Right kidney (tissue), 1 donor: Measurements from ENCODE around the gene USP31.

Experiments used
- DNase-seq: peaks from one replicate; pipeline ENCODE4 v3.0.0-alpha.2; 2016

Gene USP31

GRCh38 chr16:23061669-23062068 lies 87.6 kb downstream of the USP31 start:
- DNase-seq, result no peak

GRCh38 chr16:23060458-23061320 lies 88.6 kb downstream of the USP31 start:
- DNase-seq, result peak; percentile 37

- DNase-seq, result no peak
Observed at GRCh38 chr16:23059433-23059832, 89.8 kb downstream of the USP31 start.

DNA sequence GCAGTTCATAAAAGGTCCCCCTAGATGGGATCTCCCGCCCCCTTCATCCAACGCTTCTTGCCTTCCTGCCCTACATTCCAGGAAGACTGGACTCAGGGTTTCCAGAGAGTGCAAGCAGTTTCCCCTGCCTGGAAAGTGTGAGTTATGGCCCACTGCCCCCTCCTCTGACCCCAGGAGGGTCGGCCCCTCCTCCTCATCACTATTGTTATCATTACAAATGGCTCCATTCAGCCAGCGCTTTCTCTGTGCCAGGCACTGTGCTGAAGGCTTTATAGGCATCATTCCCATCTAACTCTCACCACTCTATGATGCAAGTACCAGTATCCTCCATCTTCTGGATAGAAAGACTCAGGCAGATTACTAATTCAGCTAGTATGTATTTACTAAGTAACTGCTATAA lies 90.7 kb downstream of the USP31 start:
- DNase-seq, result no peak

- no peak for DNase-seq
Observed at GRCh38 chr16:23057013-23057596, 92.1 kb downstream of the USP31 start.

DNA sequence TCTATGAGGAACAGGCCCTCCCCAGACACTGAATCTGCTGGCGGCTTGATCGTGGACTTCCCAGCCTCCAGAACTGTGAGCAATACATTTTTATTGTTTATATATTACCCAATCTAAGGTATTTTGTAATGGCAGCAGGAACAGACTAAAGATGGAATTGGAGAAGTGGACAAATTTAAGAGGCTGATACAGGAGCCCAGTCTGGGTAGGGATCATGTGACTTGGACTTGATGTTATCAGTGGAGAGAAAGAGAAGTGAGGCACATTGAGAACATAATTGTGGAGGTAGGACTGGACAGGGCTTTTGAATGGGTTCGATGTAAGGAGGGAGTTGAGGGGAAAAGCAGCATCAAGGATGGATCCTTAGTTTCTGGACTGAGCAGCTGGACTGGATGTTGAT lies 93.8 kb downstream of the USP31 start:
- no peak for DNase-seq

- DNase-seq, result no peak
Observed at GRCh38 chr16:23052908-23053580, 96.2 kb downstream of the USP31 start.

GRCh38 chr16:23052221-23052620 lies 97.0 kb downstream of the USP31 start:
- no peak for DNase-seq

DNA sequence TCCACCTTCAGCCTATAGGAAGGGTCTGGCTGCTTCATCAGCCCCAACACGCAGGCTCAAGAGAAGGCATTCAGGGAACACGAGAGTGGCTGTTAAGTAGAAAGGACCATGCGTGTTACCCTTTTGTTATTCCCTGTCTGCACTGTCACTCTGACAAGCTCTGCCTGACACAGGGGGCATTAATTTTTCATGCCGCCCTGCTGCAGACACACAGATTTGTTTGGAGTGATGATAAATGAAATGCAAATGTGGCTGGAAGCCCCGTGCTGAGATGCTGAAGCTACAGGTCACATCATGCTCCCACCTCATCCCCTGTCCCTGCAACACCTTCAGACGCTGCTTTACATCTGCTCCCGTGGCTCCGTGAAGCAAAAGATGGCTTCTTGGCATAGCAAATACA lies 97.7 kb downstream of the USP31 start:
- no peak for DNase-seq

DNA sequence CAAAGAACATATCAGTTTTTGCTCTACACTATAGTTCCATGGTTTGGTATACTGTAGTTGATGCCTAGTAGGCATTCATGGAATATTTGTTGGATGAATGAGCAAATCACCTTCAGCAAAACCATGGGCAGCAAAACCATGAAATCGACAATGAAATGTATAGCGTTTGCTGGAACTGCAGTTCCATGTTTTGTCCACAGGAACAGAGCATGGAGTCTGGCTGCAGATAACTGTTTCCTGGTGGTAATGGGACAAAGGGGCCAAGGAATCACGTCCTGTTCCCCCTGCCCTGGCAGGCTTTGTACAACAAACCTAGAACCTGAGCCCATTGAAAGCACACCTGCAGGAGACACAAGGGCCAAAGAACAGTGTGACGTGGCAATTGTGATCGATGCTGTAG lies 101.1 kb downstream of the USP31 start:
- no peak for DNase-seq

GRCh38 chr16:23045025-23045424 lies 104.2 kb downstream of the USP31 start:
- DNase-seq, result no peak

DNA sequence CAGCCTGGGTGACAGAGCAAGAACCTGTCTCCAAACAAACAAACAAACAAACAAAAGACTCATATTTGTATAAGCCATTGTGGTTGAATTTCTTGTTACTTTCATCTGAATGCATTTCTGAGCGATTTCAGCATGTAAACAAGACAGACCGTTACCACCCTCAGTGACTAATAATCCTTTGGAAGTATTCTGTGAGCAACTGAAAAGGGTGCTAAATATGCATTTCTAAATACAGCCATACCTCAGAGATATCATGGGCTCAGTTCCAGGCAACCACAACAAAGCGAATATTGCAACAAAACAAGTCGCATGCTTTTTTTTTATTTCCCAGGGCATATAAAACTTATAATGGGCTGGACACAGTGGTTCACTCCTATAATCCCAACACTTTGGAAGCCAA lies 109.0 kb downstream of the USP31 start:
- no peak for DNase-seq

DNA sequence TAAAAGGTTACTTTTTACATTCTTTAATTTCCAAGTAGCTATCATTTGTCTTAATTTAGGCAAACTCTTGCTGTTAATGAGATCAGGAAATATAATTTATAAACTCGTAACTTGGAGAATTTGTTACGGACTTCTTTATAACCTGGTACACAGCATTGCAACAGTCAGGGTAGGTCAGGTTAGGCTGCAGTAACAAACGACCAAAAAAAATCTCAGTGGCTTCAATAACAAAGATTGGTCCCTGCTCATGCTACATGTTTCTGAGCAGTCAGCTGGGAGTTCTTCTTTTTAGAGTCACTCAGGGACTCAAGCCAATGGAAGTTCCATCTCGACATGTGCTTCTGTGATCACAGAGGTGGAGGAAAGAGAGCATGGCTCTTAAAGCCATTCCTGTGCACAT lies 110.1 kb downstream of the USP31 start:
- DNase-seq, result no peak

DNA sequence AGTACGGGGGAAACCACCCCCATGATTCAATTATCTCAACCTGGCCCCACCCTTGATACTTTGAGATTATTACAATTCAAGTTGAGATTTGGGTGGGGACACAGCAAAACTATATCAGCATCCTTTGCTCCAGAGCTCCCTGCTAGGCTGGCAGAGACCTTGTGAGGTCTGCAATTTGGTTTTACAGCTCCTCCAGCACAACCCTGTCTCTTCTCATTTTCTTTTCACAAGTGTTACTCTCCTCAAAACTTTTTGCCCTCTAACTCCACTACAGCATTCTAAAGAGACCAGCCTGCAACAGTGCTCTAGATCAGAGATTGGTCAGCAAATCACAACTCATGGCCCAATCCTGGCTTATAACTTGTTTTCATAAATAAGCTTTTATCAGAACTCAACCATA lies 114.0 kb downstream of the USP31 start:
- DNase-seq, result no peak

GRCh38 chr16:23031508-23032098 lies 117.6 kb downstream of the USP31 start:
- peak; percentile 1 for DNase-seq

GRCh38 chr16:23029733-23030420 lies 119.4 kb downstream of the USP31 start:
- no peak for DNase-seq

DNA sequence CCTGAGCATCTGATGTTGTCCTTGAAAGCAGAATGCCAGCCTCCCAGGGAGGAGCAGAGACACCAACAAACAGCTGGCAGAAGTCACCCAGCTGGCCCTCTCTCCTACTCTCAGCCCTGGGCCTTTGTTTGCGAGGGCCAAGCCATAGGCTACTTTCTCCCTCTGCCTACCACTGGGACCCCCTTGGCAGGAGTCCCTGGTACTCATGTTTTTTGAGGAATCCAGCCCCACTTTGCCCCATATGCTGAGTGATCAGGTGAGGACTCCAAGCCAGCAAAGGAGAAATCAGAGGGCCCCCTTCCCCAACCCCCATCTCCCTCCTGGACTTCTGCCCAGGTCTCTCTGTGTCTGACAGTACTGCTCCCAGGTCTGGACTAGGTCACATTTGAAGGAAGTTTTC lies 121.9 kb downstream of the USP31 start:
- no peak for DNase-seq

DNA sequence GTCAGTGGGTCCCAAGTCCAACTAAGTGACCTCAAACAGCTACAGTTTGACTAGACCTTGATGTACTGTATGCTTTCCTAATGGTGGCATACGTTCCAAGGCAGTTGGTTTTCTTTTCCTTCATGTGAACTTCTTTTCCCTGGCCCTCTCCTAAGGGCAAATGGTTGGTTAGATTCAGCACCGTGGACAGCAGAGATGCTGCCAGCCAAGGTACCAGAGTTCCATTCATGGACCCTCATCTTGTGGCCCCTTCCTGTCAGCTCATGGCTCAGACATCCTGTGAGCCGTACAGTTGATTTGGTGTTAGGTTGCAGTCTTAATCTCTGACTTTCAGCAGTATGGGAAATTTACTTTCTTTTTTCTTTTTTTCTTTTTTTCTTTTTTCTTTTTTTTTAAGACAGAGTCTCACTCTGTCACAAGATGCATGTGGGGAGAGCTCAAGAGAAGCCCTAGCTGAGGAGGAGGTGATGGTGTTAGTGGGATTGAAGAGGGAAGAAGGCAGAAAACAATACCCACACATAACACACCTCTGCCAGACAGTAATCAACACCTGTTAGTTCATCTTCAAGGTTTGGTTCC lies 122.4 kb downstream of the USP31 start:
- peak; percentile 29 for DNase-seq

DNA sequence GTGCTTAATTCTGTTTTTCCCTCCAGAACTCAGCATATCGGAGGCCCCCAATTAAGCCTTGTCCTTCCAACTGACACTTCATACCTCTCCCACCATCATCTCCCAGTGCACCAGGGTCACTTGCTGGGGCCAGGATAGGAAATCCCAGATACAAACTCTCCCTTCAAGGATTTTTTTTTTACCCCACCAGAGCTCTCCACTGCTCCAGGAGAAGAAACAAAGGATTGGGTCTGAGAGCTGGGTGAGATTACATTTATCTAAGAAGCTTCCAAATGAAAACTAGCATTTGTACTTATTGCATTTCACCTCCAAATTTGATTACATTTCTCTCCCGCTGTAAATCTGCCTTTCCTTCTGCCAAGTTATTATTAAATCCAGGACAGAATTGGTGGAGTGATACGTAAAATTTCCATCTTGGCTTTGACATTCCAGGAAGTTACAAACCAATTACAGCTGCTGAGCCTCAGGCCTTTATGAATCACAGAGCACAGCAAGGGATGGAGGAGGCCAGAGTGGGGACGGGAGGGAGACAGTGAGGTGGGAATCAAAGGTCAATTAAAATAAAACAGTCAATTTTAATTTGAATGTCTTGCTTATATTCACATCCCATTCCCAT lies 123.5 kb downstream of the USP31 start:
- no peak for DNase-seq

- DNase-seq, result no peak
Observed at GRCh38 chr16:23024044-23024443, 125.2 kb downstream of the USP31 start.

DNA sequence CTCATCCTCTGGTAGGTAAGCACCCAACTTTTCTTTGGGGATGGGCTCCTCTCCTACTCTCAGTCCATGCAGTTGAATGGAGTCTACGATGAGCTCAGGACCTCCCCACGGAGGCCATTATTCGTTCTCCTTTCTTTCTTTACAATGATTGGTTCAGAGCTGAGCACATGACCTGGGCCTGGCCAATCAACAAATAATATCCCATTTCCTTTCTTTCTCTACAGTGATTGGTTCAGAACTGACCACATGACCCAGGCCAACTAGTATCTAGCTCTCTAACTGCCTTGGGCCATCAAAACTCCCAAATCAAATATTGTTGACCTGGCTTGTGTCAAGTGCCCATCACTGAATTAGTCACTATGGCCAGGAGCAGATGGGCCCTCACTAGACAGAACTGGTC lies 129.2 kb downstream of the USP31 start:
- DNase-seq, result no peak

GRCh38 chr16:23016368-23016767 lies 132.9 kb downstream of the USP31 start:
- peak; percentile 20 for DNase-seq
